ENCODE data around the gene E2F6.

E2F6 gene

GRCh38 chr2:11492720-11493119, 26.8 kb upstream of the E2F6 start:
- no peak for DNase-seq

GRCh38 chr2:11492244-11492643, 26.3 kb upstream of the E2F6 start:
- DNase-seq: no peak

- DNase-seq: no peak
These were observed 25.5 kb upstream of the E2F6 start for GRCh38 chr2:11491348-11491933.

GRCh38 chr2:11490194-11490593, 24.2 kb upstream of the E2F6 start:
- DNase-seq: no peak

GRCh38 chr2:11488809-11489208, 22.8 kb upstream of the E2F6 start:
- no peak for DNase-seq

GRCh38 chr2:11483806-11484617, 18.1 kb upstream of the E2F6 start:
- DNase-seq: no peak

- DNase-seq: no peak
These were observed 16.6 kb upstream of the E2F6 start for GRCh38 chr2:11482473-11483035.

GRCh38 chr2:11481789-11482472, 16.0 kb upstream of the E2F6 start:
- DNase-seq: no peak

- no peak for DNase-seq
These were observed 15.4 kb upstream of the E2F6 start for GRCh38 chr2:11481426-11481788.

GRCh38 chr2:11480859-11481258, 14.9 kb upstream of the E2F6 start:
- no peak for DNase-seq

GRCh38 chr2:11480406-11480805, 14.4 kb upstream of the E2F6 start:
- DNase-seq: no peak

- DNase-seq: no peak
These were observed 13.1 kb upstream of the E2F6 start for GRCh38 chr2:11478899-11479605.

- peak; percentile 82 for DNase-seq
These were observed 12.0 kb upstream of the E2F6 start for GRCh38 chr2:11477994-11478393.

- no peak for DNase-seq
These were observed 7.9 kb upstream of the E2F6 start for GRCh38 chr2:11473659-11474433.

- DNase-seq: no peak
These were observed 1.8 kb upstream of the E2F6 start for GRCh38 chr2:11467749-11468148.

GRCh38 chr2:11467129-11467649, 1.2 kb upstream of the E2F6 start:
- DNase-seq: no peak

- peak; percentile 35 for DNase-seq
These were observed 557 bp upstream of the E2F6 start for GRCh38 chr2:11466307-11467128.

GRCh38 chr2:11465110-11465484, 864 bp downstream of the E2F6 start:
- no peak for DNase-seq

- DNase-seq: no peak
These were observed 6.1 kb downstream of the E2F6 start for GRCh38 chr2:11459816-11460215.

GRCh38 chr2:11458753-11459152, 7.2 kb downstream of the E2F6 start:
- DNase-seq: no peak

- no peak for DNase-seq
These were observed 8.0 kb downstream of the E2F6 start for GRCh38 chr2:11457935-11458334.

Measured in activated CD4-positive, alpha-beta T cell treated with anti-CD3 and anti-CD28 coated beads, Interleukin-10, Interleukin-2, amounts not matched to agents 100 ng/mL and 50 ng/mL, durations not matched to agents 16 hours and 8 hours (primary cell).